ENCODE results near the gene SH2D7.

Gene SH2D7

GRCh38 chr15:78092261-78093041, at the start of gene SH2D7:
Gene SH2D7 (plus strand): TSS chr15:78092561. CDS start chr15:78092585, 24 bp downstream.
- peak; percentile 58 for DNase-seq

DNA sequence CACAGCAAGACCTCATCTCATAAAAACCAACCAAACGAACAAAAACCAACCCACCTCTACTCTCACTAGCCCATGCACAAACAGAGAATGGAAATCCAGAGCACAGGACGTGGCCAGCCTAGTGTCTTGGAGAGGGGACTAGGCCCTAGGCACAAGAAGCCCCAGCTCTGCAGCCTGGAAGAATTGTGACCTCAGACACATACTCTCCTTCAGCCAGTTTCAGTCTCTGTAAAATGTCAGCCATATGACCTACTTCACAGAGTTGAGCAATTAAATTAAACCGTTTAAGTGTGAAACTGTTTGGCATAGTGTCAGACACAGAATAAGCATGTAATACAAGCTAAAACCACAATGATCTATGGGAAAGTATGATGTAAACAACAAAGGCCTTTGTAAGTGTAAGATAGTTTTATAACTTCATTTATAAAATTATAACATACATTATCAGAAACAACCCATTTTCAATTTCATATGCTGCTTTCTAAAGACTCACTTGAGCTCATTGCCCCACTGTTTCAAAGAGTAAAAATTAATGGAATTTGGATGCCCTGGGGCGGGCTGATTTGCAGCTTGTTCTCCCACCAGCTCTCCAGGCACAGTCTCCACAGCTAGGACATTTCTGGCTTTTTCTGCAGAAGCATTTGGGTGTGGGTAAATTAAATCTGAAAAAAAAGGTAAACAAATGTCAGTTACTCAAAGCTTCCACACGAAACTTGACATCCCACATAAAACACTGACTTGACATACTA, 47.8 kb upstream of the SH2D7 start:
- peak; percentile 64 for DNase-seq

- no peak for DNase-seq
These were observed 47.2 kb upstream of the SH2D7 start for GRCh38 chr15:78045189-78045588.

DNA sequence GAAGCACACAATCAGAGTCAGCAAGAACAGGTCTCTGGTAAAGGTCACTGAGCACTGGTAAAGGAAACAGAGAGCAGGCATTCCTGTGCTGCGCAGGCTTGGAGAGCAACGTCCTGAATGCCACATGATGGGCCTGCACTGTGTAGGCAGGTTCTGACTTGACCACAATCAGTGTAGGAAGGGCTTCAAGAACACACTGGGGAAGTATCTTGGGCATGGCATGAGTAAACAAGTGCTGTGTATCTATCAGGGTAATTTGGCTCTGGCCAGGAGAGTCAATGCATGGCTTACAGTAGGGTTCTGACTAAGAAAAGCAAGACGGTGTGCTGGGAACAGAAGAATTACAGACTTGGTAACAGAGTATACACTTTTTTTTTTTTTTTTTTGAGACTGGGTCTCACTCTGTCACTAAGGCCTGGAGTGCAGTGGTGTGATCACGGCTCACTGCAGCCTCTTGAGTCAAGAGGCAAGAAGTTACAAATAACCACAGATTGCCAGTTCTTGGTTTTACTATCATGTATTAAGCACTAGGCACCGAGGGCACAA, 45.5 kb upstream of the SH2D7 start:
- peak; percentile 74 for DNase-seq

DNA sequence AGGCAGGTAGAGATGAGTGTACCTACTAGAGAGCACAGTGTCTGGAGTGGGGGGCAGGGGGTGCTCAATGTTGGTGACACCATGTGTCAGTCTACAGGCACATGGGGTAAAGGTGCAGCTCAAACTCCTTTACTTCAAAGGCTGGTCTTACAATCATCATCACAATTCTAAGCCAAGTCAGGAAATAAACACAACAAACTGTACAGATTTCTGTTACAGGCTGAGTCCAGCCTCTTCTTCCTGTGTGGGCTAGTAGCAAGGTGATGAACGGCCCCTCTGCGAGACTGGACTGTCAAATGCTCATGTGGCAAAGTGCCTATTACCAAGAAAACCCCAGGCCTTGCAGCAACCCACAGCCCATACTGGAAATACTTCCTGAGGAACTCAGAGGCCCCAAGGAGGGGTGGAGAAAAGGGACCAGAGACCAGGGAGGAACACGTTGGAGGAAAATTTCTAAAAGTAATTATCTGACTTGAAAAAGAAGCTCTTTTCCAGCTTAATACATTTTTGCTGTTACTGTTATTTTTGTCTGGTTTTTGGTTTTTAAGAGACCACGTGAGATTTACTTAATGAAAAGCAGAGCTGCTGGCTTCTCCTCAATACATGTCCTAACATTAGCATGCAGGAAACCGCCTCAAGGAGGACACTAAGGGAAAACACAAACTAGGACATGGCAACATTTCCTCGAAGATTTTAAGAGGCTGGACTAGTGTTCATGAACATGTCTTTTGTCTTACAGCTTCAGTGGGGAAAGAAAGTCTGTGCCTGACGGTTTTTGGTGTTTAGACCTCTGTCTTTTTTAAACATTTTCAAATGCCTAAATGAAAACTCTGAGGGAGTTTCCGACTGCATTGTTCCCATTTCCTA, 44.4 kb upstream of the SH2D7 start:
- DNase-seq, result peak; percentile 70

GRCh38 chr15:78048628-78048920, 43.8 kb upstream of the SH2D7 start:
- no peak for DNase-seq

GRCh38 chr15:78049691-78050440, 42.5 kb upstream of the SH2D7 start:
- peak; percentile 84 for DNase-seq

GRCh38 chr15:78050441-78050809, 41.9 kb upstream of the SH2D7 start:
- DNase-seq, result no peak

GRCh38 chr15:78050826-78051225, 41.5 kb upstream of the SH2D7 start:
- peak; percentile 78 for DNase-seq

DNA sequence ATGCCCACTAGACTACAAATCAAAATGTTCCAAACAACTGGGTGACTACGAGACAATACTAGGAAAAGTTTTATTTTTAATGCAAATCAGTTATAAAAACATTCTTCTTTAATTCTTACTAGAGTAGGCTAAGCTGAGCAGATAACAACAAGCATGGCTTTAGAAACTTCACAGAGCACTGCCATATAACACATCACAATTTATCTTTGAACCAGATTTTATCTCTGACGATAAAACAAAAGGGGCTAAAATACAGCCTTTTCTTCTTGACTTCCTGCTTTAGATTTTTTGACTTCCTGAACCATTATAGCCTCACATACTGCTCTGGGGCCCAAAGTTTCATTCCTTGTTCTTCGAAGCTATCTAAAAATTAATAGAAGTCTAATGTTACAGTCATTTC, 40.8 kb upstream of the SH2D7 start:
- DNase-seq, result no peak

DNA sequence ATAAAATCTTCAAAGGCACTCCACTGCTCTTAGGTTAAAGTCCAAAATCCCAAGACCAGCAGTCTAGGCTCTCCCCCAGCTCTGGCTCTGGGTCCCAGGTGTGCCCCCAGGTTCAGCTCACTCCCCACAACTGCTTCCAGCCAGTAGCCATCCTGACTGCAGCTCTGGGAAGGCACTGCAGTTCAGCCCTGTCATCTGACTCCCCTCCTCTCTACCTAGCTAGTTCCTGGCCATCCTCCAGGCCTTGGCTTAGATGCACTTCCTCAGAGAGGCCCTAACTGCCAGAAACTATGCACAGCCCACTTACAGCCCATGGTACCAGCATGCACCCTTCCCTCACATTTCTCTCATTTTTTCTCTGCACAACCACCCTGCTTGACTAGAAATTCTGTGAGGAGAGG, 40.4 kb upstream of the SH2D7 start:
- no peak for DNase-seq

DNA sequence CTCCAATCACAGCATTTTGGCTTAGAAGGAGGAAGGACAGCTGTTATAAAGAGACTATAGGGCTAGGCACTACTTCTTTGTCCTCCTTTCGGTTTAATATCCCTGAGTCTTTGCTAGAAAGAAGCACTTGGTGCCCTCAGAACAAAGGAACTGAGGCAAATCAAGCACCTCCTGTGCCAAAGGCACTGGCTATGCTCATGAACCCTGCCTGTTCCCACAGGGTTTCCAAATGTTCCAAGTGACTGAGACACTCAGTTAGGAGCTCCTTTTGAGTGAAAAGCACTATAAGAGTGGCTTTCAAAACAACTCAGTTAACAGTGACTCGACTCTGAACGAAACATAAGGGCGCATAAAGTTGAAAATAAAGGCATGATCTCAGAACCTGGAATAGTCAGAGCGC, 39.8 kb upstream of the SH2D7 start:
- DNase-seq, result no peak

- DNase-seq, result no peak
These were observed 37.8 kb upstream of the SH2D7 start for GRCh38 chr15:78054518-78054917.

- DNase-seq, result no peak
These were observed 37.4 kb upstream of the SH2D7 start for GRCh38 chr15:78054966-78055365.

DNA sequence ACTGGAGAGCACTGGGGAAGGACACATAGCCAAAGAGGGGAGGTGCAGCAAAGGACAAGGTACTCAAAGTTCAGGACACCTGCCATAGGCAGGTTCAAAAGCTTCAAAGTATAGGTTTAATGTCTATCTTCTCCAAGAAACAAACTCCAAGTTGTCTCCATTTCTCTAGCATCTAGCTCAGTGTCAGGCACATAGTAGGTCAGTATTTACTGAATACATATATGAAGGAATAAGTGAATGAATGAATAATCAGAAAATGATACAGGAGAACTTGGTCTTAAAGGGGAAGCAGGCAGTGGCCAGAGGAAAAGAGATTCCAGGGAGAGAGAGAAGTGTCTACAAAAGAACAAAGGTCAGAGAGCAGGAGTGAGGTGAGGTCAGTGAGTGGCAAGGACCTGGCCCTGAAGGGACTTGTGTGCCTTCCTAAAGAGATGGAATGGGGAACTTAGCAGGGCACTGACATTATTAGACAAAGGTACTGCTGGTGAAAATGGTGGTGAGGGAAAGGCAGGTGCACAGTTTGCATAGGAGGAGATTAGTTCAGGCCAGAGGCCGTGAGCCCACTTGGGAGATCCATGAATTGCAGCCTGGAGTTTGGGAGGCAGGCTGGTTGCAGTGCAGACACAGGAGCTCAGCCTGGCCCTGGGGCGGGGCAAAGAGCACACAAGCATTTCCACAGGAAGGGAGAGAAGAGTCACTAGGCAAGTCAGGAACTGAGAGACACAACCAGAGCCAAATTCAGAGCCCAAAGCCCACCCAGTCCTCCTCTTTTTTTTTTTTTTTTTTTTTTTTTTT, 36.2 kb upstream of the SH2D7 start:
- peak; percentile 76 for DNase-seq

DNA sequence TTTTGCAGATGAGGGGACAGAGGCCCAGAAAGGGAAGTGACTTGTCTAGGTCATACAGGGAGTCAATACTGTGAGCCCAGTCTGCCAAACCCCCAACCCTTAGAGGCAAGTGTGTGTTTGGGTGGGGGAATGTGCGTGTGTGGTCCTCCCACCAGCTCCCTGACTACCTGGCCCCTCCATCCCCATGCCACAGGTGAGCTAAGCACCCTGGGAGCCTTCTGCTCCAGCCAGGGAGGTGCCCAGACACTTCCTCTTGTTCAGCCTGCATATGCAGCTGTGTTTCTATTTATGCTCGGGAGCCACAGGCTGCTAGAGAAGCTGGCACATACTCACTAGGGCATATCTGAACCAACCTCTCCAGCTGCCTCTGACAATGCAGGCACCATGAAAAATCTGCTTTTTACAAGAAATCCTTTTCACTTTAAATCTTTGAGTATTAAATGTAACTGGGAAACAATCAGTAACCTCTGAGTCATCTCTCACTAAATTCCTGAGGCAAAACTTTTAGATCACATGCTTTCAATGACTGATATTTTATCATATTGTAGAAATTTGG, 35.6 kb upstream of the SH2D7 start:
- no peak for DNase-seq

GRCh38 chr15:78057803-78058202, 34.6 kb upstream of the SH2D7 start:
- no peak for DNase-seq

DNA sequence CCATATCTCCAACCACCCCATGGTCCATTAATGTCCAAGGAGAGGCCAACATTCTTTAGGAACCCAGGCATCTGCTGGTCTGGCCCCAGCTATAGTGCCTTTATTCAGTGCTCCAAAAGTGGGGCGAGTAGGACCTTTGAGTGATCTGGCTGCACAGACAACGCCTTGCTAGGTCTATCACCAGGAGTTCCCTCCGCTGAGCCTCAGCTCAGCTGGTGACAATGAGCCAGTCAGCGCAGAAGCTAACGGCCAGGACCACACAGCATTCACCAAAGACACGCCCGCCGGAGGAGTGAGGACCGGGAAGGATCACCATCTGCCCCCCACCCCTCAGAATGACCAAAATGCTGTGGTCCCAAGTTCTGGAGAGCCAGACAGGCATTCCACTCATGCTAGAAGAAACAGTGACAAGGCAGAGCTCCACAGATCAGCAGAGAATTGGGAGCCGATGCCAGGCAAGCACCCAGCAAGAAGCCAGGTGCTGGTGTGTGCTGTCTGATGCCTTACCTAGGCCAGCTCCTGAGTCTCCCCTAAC, 33.9 kb upstream of the SH2D7 start:
- DNase-seq, result peak; percentile 57

- peak; percentile 60 for DNase-seq
These were observed 33.1 kb upstream of the SH2D7 start for GRCh38 chr15:78059110-78059839.

GRCh38 chr15:78060232-78060631, 32.1 kb upstream of the SH2D7 start:
- peak; percentile 66 for DNase-seq
